Smooth muscle cell (in vitro differentiated cells): ENCODE data around the gene FARSA. TPM values are rescaled to one million over a fixed set of nuclear protein-coding genes. Genes with fewer than 3 reads are reported as not detected.

ENCODE experiments used
- DNase-seq: peaks from one replicate; lab custom pipeline; 2025; ENCODE audit not compliant: unreplicated experiment; lab: John Stamatoyannopoulos, UW
- H2AFZ ChIP-seq: fragments of 200-600 bp; sonication (generic); 2 replicates; pipeline ENCODE4 v1.6.0; 2016; ENCODE audit warnings: antibody characterized with exemption, low read depth, mild to moderate bottlenecking
- H3F3A ChIP-seq: fragments of 200-600 bp; sonication (generic); 2 replicates; pipeline ENCODE4 v1.6.0; 2017; ENCODE audit warnings: antibody characterized with exemption, low read depth
- H3K27ac ChIP-seq: fragments of 200-600 bp; sonication (generic); 2 replicates; pipeline ENCODE4 v1.5.1; 2016; ENCODE audit warnings: low read depth, mild to moderate bottlenecking
- H3K27me3 ChIP-seq: fragments of 200-600 bp; sonication (generic); 2 replicates; pipeline ENCODE4 v1.6.1; 2016; ENCODE audit warnings: low read depth, mild to moderate bottlenecking
- H3K36me3 ChIP-seq: fragments of 200-600 bp; sonication (generic); 2 replicates; pipeline ENCODE4 v1.5.1; 2016; ENCODE audit warnings: low read depth
- H3K4me1 ChIP-seq: fragments of 200-600 bp; sonication (generic); 2 replicates; pipeline ENCODE4 v1.5.1; 2016; ENCODE audit warnings: low read depth
- H3K4me2 ChIP-seq: fragments of 200-600 bp; sonication (generic); 2 replicates; pipeline ENCODE4 v1.6.0; 2016; ENCODE audit warnings: mild to moderate bottlenecking
- H3K4me3 ChIP-seq: fragments of 200-600 bp; sonication (generic); 2 replicates; pipeline ENCODE4 v1.5.1; 2016; ENCODE audit warnings: mild to moderate bottlenecking
- H3K79me2 ChIP-seq: fragments of 200-600 bp; sonication (generic); 2 replicates; pipeline ENCODE4 v1.6.0; 2016; ENCODE audit warnings: low read depth, mild to moderate bottlenecking
- H3K9ac ChIP-seq: fragments of 200-600 bp; sonication (generic); 2 replicates; pipeline ENCODE4 v1.6.0; 2016; ENCODE audit warnings: low read depth
- H3K9me3 ChIP-seq: fragments of 200-600 bp; sonication (generic); replicated peaks from 2 replicates; pipeline ENCODE4 v1.5.1; 2016; ENCODE audit warnings: low read depth
- H4K20me1 ChIP-seq: fragments of 200-600 bp; sonication (generic); 2 replicates; pipeline ENCODE4 v1.6.0; 2016; ENCODE audit warnings: low read depth
- CTCF ChIP-seq: fragments of 200-600 bp; sonication (generic); IDR thresholded peaks from 2 replicates; pipeline ENCODE4 v1.5.1; 2017; ENCODE audit warnings: borderline replicate concordance, mild to moderate bottlenecking, antibody characterized with exemption; ENCODE audit not compliant: insufficient read depth, poor library complexity, severe bottlenecking
- WGBS: methylation state at CpG from one replicate; pipeline ENCODE4 v1.1.7; 2016; ENCODE audit warnings: low lambda C conversion rate; 5-methylcytosine and 5-hydroxymethylcytosine counted together
- polyA plus RNA-seq: library from polyadenylated mRNA; unstranded; fragments of >200 nt; fragmentation: Nextera tagmentation; extraction: Ambion mirVana; gene quantifications from 2 replicates; pipeline ENCODE4 v1.2.1, GENCODE V29; 2016
- total RNA-seq: library from RNA; depleted of rRNA; stranded (reverse); fragments of >200 nt; gene quantifications from 2 replicates; pipeline ENCODE4 v1.2.3, GENCODE V29; 2014

The FARSA gene
- total and polyA plus RNA-seq, 2 experiments from 2014 or later: 46.1 to 86.9 TPM

DNA sequence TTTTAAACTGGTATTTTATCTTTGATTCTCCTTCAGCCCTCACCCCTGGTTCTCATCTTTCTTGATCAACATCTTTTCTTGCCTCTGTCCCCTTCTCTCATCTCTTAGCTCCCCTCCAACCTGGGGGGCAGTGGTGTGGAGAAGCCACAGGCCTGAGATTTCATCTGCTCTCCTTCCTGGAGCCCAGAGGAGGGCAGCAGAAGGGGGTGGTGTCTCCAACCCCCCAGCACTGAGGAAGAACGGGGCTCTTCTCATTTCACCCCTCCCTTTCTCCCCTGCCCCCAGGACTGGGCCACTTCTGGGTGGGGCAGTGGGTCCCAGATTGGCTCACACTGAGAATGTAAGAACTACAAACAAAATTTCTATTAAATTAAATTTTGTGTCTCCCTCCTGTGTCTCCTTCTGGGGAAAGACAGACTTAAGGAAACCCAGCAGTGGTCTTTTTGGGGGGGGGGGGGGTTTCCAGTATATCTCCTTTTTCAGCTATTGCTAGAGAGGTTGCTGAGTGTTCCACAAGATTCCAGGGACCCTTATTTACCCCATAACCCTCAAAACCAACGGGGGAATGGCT lies 10.7 kb upstream of the FARSA start:
- Histone ChIP-seq H2AFZ (no peak overlapping the region), H3K9me3 (no peaks in the 10 kb centered on the region), H3K27ac (peak overlapping the region; percentile 97), H3K4me3 (no peak overlapping the region), H3K79me2 (peaks cover 57% of the 10 kb centered on the region), H3K4me1 (peaks cover 29% of the 10 kb centered on the region), H4K20me1 (peaks cover 77% of the 10 kb centered on the region), H3K4me2 (no peak overlapping the region), H3F3A (peaks cover 45% of the 10 kb centered on the region), H3K36me3 (no peaks in the 10 kb centered on the region), H3K27me3 (no peaks in the 10 kb centered on the region), H3K9ac (no peak overlapping the region)
- WGBS: 90% methylated on average over 2 of the region's 2 CpGs
- TF ChIP-seq CTCF: no peak
- DNase-seq: no peak

- Histone ChIP-seq H3K79me2 (peaks cover 63% of the 10 kb centered on the region), H3K4me2 (no peak overlapping the region), H4K20me1 (peaks cover 83% of the 10 kb centered on the region), H3K9ac (no peak overlapping the region), H2AFZ (no peak overlapping the region), H3K27me3 (no peaks in the 10 kb centered on the region), H3K36me3 (no peaks in the 10 kb centered on the region), H3K4me1 (peaks cover 29% of the 10 kb centered on the region), H3K27ac (peak overlapping the region; percentile 62), H3F3A (peaks cover 51% of the 10 kb centered on the region), H3K4me3 (no peak overlapping the region), H3K9me3 (no peaks in the 10 kb centered on the region)
- DNase-seq: no peak
- WGBS: 95% methylated on average over 18 of the region's 18 CpGs
- TF ChIP-seq CTCF: no peak
Observed at GRCh38 chr19:12943437-12944044, 10.0 kb upstream of the FARSA start.

DNA sequence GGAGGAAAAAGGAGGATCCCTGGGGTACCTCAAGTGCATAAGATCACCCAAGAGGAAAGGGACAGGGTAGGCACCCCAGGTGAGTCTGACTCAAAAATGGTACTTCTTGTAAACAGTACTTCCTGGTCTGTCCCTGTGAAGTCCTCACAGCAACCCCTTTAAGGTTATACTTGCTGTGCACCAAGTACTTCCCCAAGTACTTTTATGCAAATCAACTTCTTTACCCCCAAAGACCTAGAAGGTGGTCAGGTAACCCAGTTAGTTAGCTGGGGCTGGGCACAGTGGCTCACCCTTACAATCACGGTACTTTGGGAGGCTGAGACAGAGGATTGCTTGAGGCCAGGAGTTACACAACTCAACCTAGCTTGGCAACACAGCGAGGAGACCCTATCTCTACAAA lies 7.4 kb upstream of the FARSA start:
- TF ChIP-seq CTCF: no peak
- 92% methylated on average over 2 of the region's 2 CpGs for WGBS
- Histone ChIP-seq H3K27me3 (no peaks in the 10 kb centered on the region), H3K4me3 (peak overlapping the region; percentile 84), H3K9ac (peak overlapping the region; percentile 95), H3K4me1 (peaks cover 24% of the 10 kb centered on the region), H3F3A (peaks cover 51% of the 10 kb centered on the region), H3K79me2 (peaks cover 39% of the 10 kb centered on the region), H2AFZ (no peak overlapping the region), H3K9me3 (no peaks in the 10 kb centered on the region), H4K20me1 (peaks cover 68% of the 10 kb centered on the region), H3K4me2 (peak overlapping the region; percentile 96), H3K36me3 (no peaks in the 10 kb centered on the region), H3K27ac (peak overlapping the region; percentile 74)
- no peak for DNase-seq

DNA sequence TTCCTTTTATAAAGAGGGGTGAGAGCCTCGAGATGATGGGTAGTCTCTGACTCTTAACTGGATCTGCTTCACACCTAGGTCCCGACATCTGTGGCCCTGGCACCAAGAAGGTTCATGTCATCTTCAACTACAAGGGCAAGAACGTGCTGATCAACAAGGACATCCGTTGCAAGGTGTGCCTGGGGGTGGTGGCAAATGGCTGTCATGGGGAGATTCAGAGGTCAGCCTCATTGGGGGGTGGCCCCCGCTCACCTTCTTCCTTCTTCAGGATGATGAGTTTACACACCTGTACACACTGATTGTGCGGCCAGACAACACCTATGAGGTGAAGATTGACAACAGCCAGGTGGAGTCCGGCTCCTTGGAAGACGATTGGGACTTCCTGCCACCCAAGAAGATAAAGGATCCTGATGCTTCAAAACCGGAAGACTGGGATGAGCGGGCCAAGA lies 6.5 kb upstream of the FARSA start:
- Histone ChIP-seq H3K4me1 (peaks cover 24% of the 10 kb centered on the region), H3F3A (peaks cover 51% of the 10 kb centered on the region), H3K36me3 (no peaks in the 10 kb centered on the region), H3K27me3 (no peaks in the 10 kb centered on the region), H2AFZ (no peak overlapping the region), H4K20me1 (peaks cover 65% of the 10 kb centered on the region), H3K4me3 (peak overlapping the region; percentile 84), H3K27ac (peak overlapping the region; percentile 74), H3K9me3 (no peaks in the 10 kb centered on the region), H3K79me2 (peaks cover 38% of the 10 kb centered on the region), H3K4me2 (peak overlapping the region; percentile 96), H3K9ac (peak overlapping the region; percentile 95)
- TF ChIP-seq CTCF: no peak
- WGBS: 87% methylated on average over 10 of the region's 10 CpGs
- no peak for DNase-seq
